BJ (cell line): ENCODE measurements around the gene BMP4. TPM values are rescaled to one million over a fixed set of nuclear protein-coding genes. Genes with fewer than 3 reads are reported as not detected.

Experiments used
- CTCF ChIA-PET: fragments of 350-600 bp; formaldehyde crosslinking; extraction: SDS; loops from one replicate; lab custom pipeline; 2021; ENCODE audit warnings: antibody characterized with exemption, inconsistent platforms; lab: Yijun Ruan, JAX
- POLR2A ChIA-PET: fragments of 300-600 bp; sonication (Branson Sonifier 250); formaldehyde crosslinking; extraction: SDS; loops from one replicate; lab custom pipeline; 2021; ENCODE audit warnings: antibody characterized with exemption; lab: Charles Lee
- DNase-seq: peaks from one replicate; pipeline ENCODE4 v3.0.0-alpha.2; 2011; ENCODE audit warnings: low read depth
- H3K27me3 ChIP-seq: 2 replicates; pipeline ENCODE4 v1.6.0; 2011; ENCODE audit warnings: low read length; ENCODE audit not compliant: control insufficient read depth, insufficient read depth
- H3K36me3 ChIP-seq: 2 replicates; pipeline ENCODE4 v1.5.1; 2011; ENCODE audit warnings: low read length; ENCODE audit not compliant: control insufficient read depth, insufficient read depth
- H3K4me3 ChIP-seq: 2 replicates; pipeline ENCODE4 v1.5.1; 2011; ENCODE audit warnings: low read depth, mild to moderate bottlenecking, control low read depth, low read length
- CTCF ChIP-seq: IDR thresholded peaks from 2 replicates; pipeline ENCODE4 v1.5.1; 2011; ENCODE audit warnings: low read depth, mild to moderate bottlenecking, control low read depth, inconsistent platforms, low read length, moderate library complexity; ENCODE audit not compliant: insufficient read depth
- polyA plus RNA-seq: library from polyadenylated mRNA; depleted of rRNA; stranded (reverse); fragments of >200 nt; gene quantifications from 2 replicates; pipeline ENCODE4 v1.2.3, GENCODE V29; 2011

The BMP4 gene
- polyA plus RNA-seq, 1 experiment = 10.1 TPM

- DNase-seq = no peak
- POLR2A ChIA-PET = no interaction called here
- TF ChIP-seq CTCF = no peak
Measured at GRCh38 chr14:53915364-53916014, 41.1 kb downstream of the BMP4 start.

GRCh38 chr14:53912021-53912420 lies 44.6 kb downstream of the BMP4 start:
- no peak overlapping the region for H3K4me3 ChIP-seq
- ChIA-PET CTCF (interaction anchor here (0.7 kb wide), 1 partner anchor 11 kb away, joined by 3 read pairs; no protein-coding TSS in a partner anchor), POLR2A (interaction anchor here (0.6 kb wide), 1 partner anchor 12 kb away, joined by 4 read pairs; no protein-coding TSS in a partner anchor)
- DNase-seq = no peak
- H3K27me3 ChIP-seq = no peaks in the 10 kb centered on the region; the same call in none of the 2 replicates
- no peaks in the 10 kb centered on the region for H3K36me3 ChIP-seq
- no peak for TF ChIP-seq CTCF

More at GRCh38 chr14:53915364-53916014, 41.1 kb downstream of the BMP4 start:
- CTCF ChIA-PET = no interaction called here
- no peaks in the 10 kb centered on the region for H3K36me3 ChIP-seq
- H3K4me3 ChIP-seq = no peak overlapping the region
- no peaks in the 10 kb centered on the region; the same call in 1 of the 2 replicates for H3K27me3 ChIP-seq

GRCh38 chr14:53908416-53908815 lies 48.2 kb downstream of the BMP4 start:
- Histone ChIP-seq H3K4me3 (no peak overlapping the region), H3K36me3 (no peaks in the 10 kb centered on the region; the same call in 1 of the 2 replicates), H3K27me3 (no peaks in the 10 kb centered on the region; the same call in none of the 2 replicates)
- no peak for DNase-seq
- ChIA-PET CTCF (interaction anchor here (1.3 kb wide), 1 partner anchor 13 kb away, joined by 3 read pairs; no protein-coding TSS in a partner anchor), POLR2A (no interaction called here)
- no peak for TF ChIP-seq CTCF

GRCh38 chr14:53902307-53902706 lies 54.3 kb downstream of the BMP4 start:
- POLR2A ChIA-PET = no interaction called here
- Histone ChIP-seq H3K36me3 (no peaks in the 10 kb centered on the region; the same call in 1 of the 2 replicates), H3K4me3 (no peak overlapping the region), H3K27me3 (no peaks in the 10 kb centered on the region)
- CTCF ChIA-PET = no interaction called here
- TF ChIP-seq CTCF = no peak
- DNase-seq = no peak

GRCh38 chr14:53900499-53900898 lies 56.1 kb downstream of the BMP4 start:
- Histone ChIP-seq H3K4me3 (no peak overlapping the region), H3K36me3 (no peaks in the 10 kb centered on the region; the same call in 1 of the 2 replicates), H3K27me3 (no peaks in the 10 kb centered on the region)
- POLR2A ChIA-PET = interaction anchor here (0.6 kb wide), 1 partner anchor 12 kb away, joined by 4 read pairs; no protein-coding TSS in a partner anchor
- no peak for TF ChIP-seq CTCF
- no peak for DNase-seq
- CTCF ChIA-PET = interaction anchor here (0.6 kb wide), 1 partner anchor 302 kb away, joined by 3 read pairs; no protein-coding TSS in a partner anchor
